Measurements from ENCODE around the gene PLEKHA1.

PLEKHA1 gene

GRCh38 chr10:122341141-122341810 is 33.2 kb upstream of the PLEKHA1 start:
- H3K9me3 ChIP-seq (ENCODE audit: control insufficient read depth, insufficient read depth, low read length), result 0 out of 2 replicates have a peak, but pooled peaks cover 10% of the 10 kb centered on the region
- H3K4me1 ChIP-seq (ENCODE audit: insufficient read depth, low read length), result no peaks in the 10 kb centered on the region
- no peak overlapping the region for H3K9ac ChIP-seq (ENCODE audit: low read depth, low read length)
- H3K36me3 ChIP-seq (ENCODE audit: insufficient read depth, low read length), result no peaks in the 10 kb centered on the region

- peaks cover 18% of the 10 kb centered on the region; the same call in 1 of the 2 replicates for H3K9me3 ChIP-seq (ENCODE audit: control insufficient read depth, insufficient read depth, low read length)
- H3K36me3 ChIP-seq (ENCODE audit: insufficient read depth, low read length), result no peaks in the 10 kb centered on the region
- H3K9ac ChIP-seq (ENCODE audit: low read depth, low read length), result no peak overlapping the region
- H3K4me1 ChIP-seq (ENCODE audit: insufficient read depth, low read length), result no peaks in the 10 kb centered on the region
Observed at GRCh38 chr10:122342293-122343134, 32.0 kb upstream of the PLEKHA1 start.

- Histone ChIP-seq H3K9me3 (ENCODE audit: control insufficient read depth, insufficient read depth, low read length) (peaks cover 18% of the 10 kb centered on the region), H3K36me3 (ENCODE audit: insufficient read depth, low read length) (no peaks in the 10 kb centered on the region), H3K4me1 (ENCODE audit: insufficient read depth, low read length) (no peaks in the 10 kb centered on the region), H3K9ac (ENCODE audit: low read depth, low read length) (no peak overlapping the region)
Observed at GRCh38 chr10:122343135-122343800, 31.2 kb upstream of the PLEKHA1 start.

- Histone ChIP-seq H3K36me3 (ENCODE audit: insufficient read depth, low read length) (no peaks in the 10 kb centered on the region), H3K4me1 (ENCODE audit: insufficient read depth, low read length) (no peaks in the 10 kb centered on the region), H3K9me3 (ENCODE audit: control insufficient read depth, insufficient read depth, low read length) (peaks cover 18% of the 10 kb centered on the region), H3K9ac (ENCODE audit: low read depth, low read length) (no peak overlapping the region)
Observed at GRCh38 chr10:122343936-122344335, 30.6 kb upstream of the PLEKHA1 start.

- Histone ChIP-seq H3K36me3 (ENCODE audit: insufficient read depth, low read length) (no peaks in the 10 kb centered on the region), H3K9me3 (ENCODE audit: control insufficient read depth, insufficient read depth, low read length) (peaks cover 18% of the 10 kb centered on the region), H3K4me1 (ENCODE audit: insufficient read depth, low read length) (no peaks in the 10 kb centered on the region), H3K9ac (ENCODE audit: low read depth, low read length) (no peak overlapping the region)
Observed at GRCh38 chr10:122344741-122345258, 29.7 kb upstream of the PLEKHA1 start.

- peaks cover 18% of the 10 kb centered on the region for H3K9me3 ChIP-seq (ENCODE audit: control insufficient read depth, insufficient read depth, low read length)
- no peak overlapping the region for H3K9ac ChIP-seq (ENCODE audit: low read depth, low read length)
- H3K36me3 ChIP-seq (ENCODE audit: insufficient read depth, low read length), result no peaks in the 10 kb centered on the region
- no peaks in the 10 kb centered on the region for H3K4me1 ChIP-seq (ENCODE audit: insufficient read depth, low read length)
Observed at GRCh38 chr10:122346326-122346950, 28.1 kb upstream of the PLEKHA1 start.

GRCh38 chr10:122347170-122347841 is 27.2 kb upstream of the PLEKHA1 start:
- Histone ChIP-seq H3K36me3 (ENCODE audit: insufficient read depth, low read length) (no peaks in the 10 kb centered on the region), H3K4me1 (ENCODE audit: insufficient read depth, low read length) (no peaks in the 10 kb centered on the region), H3K9me3 (ENCODE audit: control insufficient read depth, insufficient read depth, low read length) (peaks cover 18% of the 10 kb centered on the region), H3K9ac (ENCODE audit: low read depth, low read length) (no peak overlapping the region)

GRCh38 chr10:122348512-122348911 is 26.0 kb upstream of the PLEKHA1 start:
- H3K36me3 ChIP-seq (ENCODE audit: insufficient read depth, low read length), result no peaks in the 10 kb centered on the region
- H3K9ac ChIP-seq (ENCODE audit: low read depth, low read length), result no peak overlapping the region
- H3K4me1 ChIP-seq (ENCODE audit: insufficient read depth, low read length), result peaks cover under 1% of the 10 kb centered on the region; the same call in 1 of the 2 replicates
- H3K9me3 ChIP-seq (ENCODE audit: control insufficient read depth, insufficient read depth, low read length), result peaks cover 14% of the 10 kb centered on the region

- H3K4me1 ChIP-seq (ENCODE audit: insufficient read depth, low read length), result peaks cover 3% of the 10 kb centered on the region; the same call in 1 of the 2 replicates
- peaks cover 14% of the 10 kb centered on the region for H3K9me3 ChIP-seq (ENCODE audit: control insufficient read depth, insufficient read depth, low read length)
- H3K36me3 ChIP-seq (ENCODE audit: insufficient read depth, low read length), result no peaks in the 10 kb centered on the region
- no peak overlapping the region for H3K9ac ChIP-seq (ENCODE audit: low read depth, low read length)
Observed at GRCh38 chr10:122348935-122349361, 25.6 kb upstream of the PLEKHA1 start.

- peaks cover 3% of the 10 kb centered on the region; the same call in 1 of the 2 replicates for H3K4me1 ChIP-seq (ENCODE audit: insufficient read depth, low read length)
- no peaks in the 10 kb centered on the region for H3K36me3 ChIP-seq (ENCODE audit: insufficient read depth, low read length)
- H3K9me3 ChIP-seq (ENCODE audit: control insufficient read depth, insufficient read depth, low read length), result peaks cover 14% of the 10 kb centered on the region
- no peak overlapping the region for H3K9ac ChIP-seq (ENCODE audit: low read depth, low read length)
Observed at GRCh38 chr10:122349758-122350369, 24.6 kb upstream of the PLEKHA1 start.

GRCh38 chr10:122350893-122351292 is 23.6 kb upstream of the PLEKHA1 start:
- Histone ChIP-seq H3K9ac (ENCODE audit: low read depth, low read length) (no peak overlapping the region), H3K9me3 (ENCODE audit: control insufficient read depth, insufficient read depth, low read length) (peaks cover 12% of the 10 kb centered on the region), H3K36me3 (ENCODE audit: insufficient read depth, low read length) (no peaks in the 10 kb centered on the region), H3K4me1 (ENCODE audit: insufficient read depth, low read length) (peaks cover 3% of the 10 kb centered on the region; the same call in 1 of the 2 replicates)

- no peak overlapping the region for H3K9ac ChIP-seq (ENCODE audit: low read depth, low read length)
- peaks cover 3% of the 10 kb centered on the region; the same call in 1 of the 2 replicates for H3K4me1 ChIP-seq (ENCODE audit: insufficient read depth, low read length)
- H3K9me3 ChIP-seq (ENCODE audit: control insufficient read depth, insufficient read depth, low read length), result no peaks in the 10 kb centered on the region
- H3K36me3 ChIP-seq (ENCODE audit: insufficient read depth, low read length), result no peaks in the 10 kb centered on the region
Observed at GRCh38 chr10:122352817-122353525, 21.5 kb upstream of the PLEKHA1 start.

GRCh38 chr10:122354383-122354782 is 20.1 kb upstream of the PLEKHA1 start:
- Histone ChIP-seq H3K9ac (ENCODE audit: low read depth, low read length) (no peak overlapping the region), H3K36me3 (ENCODE audit: insufficient read depth, low read length) (no peaks in the 10 kb centered on the region), H3K4me1 (ENCODE audit: insufficient read depth, low read length) (peaks cover 3% of the 10 kb centered on the region; the same call in 1 of the 2 replicates), H3K9me3 (ENCODE audit: control insufficient read depth, insufficient read depth, low read length) (no peaks in the 10 kb centered on the region)

Data from ES-I3 (cell line).